DLD1 (cell line): ENCODE measurements around the gene KANK4.

Experiments
- in situ Hi-C: cut with HindIII; loops from 2 replicates; pipeline ENCODE4 v1.10.0; 2017; ENCODE audit warnings: low sequenced_read_pairs

KANK4 gene

DNA sequence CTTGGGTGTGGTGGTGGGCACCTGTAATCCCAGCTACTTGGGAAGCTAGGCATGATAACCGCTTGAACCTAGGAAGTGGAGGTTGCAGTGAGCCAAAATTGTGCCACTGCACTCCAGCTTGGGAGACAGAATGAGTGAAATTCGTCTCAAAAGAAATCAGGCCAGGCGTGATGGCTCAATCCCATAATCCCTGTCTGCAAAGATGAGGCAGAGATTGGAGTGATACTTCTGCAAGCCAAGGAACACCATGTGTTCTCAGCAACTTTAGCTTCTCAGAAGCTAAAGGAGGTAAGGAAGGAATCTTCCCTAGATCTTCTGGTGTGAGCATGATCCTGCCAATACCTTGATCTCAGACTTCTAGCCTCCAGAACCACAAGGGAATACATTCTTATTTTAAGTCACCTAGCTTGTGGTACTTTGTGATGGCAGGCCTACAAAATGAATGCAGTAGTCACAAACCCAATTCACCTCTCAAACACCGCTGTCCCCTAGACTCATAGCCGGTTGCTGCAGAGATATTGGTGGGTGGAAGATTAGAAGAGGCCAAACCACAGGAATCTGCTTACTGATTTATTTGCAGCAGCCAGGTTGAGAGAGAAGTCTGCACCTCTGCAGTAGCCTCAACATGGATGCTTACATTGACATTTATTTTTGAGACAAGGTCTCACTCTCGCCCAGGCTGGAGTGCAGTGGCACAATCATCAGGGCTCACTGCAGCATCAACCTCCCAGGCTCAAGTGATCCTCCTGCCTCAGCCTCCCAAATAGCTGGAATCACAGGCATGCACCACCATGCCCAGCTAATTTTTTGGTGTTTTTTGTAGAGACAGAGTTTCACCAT lies 105.9 kb downstream of the KANK4 start:
- in situ Hi-C loops: no loop called here

DNA sequence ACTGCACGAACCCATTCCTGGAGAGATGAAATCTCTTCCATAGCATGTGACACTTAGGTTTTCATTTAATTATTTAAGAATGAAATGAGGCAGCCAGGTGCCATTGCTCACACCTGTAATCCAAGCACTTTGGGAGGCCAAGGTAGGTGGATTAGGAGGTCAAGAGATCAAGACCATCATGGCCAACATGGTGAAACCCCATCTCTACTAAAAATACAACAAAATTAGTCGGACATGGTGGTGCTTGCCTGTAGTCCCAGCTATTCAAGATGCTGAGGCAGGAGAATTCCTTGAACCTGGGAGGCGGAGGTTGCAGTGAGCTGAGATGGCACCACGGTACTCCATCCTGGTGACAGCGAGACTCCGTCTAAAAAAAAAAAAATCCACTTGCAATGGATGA lies 106.8 kb downstream of the KANK4 start:
- in situ Hi-C loops: no loop called here

DNA sequence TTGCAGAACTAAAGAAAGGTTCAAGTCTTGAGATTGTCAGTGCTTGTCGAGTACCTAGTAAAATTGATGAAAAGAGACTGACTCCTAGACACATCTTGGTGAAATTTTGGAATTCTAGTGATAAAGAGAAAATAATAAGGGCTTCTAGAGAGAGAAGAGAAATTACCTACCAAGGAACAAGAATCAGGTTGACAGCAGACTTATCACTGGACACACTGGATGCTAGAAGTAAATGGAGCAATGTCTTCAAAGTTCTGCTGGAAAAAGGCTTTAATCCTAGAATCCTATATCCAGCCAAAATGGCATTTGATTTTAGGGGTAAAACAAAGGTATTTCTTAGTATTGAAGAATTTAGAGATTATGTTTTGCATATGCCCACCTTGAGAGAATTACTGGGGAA lies 108.3 kb downstream of the KANK4 start:
- in situ Hi-C loops: no loop called here

DNA sequence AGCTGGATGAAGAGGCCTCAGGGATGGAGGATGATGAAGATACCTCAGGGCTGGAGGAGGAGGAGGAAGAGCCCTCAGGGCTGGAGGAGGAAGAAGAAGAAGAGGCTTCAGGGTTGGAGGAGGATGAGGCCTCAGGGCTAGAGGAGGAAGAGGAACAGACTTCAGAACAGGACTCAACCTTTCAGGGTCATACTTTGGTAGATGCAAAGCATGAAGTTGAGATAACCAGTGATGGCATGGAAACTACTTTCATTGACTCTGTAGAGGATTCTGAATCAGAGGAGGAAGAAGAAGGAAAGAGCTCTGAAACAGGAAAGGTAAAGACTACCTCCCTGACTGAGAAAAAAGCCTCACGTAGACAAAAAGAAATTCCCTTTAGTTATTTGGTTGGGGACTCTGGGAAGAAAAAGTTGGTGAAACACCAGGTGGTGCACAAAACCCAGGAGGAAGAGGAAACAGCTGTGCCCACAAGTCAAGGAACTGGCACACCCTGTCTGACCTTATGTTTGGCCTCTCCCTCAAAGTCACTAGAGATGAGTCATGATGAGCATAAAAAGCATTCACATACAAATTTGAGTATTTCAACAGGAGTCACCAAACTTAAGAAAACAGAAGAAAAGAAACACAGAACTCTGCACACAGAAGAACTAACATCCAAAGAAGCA lies 109.2 kb downstream of the KANK4 start:
- in situ Hi-C loops: no loop called here

DNA sequence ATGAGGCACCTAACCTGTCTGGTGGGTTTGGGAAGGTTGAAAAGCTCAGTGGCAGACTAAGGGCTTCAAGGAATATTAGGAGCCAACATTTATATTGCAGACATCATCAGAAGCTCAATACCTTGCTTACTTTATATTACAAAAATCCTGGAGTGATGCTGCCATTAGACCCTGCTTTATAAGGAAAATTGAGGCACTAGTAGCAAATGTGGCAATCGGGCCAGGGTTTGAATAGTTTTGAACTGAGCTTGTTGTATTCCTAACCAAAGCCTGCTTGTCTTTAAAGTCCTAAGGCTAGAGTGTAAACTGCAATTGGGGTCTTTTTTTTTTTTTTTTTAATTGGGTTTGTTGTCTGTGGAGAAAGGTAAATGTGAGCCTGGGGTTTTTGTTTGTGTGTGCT lies 110.3 kb downstream of the KANK4 start:
- in situ Hi-C loops: no loop called here

DNA sequence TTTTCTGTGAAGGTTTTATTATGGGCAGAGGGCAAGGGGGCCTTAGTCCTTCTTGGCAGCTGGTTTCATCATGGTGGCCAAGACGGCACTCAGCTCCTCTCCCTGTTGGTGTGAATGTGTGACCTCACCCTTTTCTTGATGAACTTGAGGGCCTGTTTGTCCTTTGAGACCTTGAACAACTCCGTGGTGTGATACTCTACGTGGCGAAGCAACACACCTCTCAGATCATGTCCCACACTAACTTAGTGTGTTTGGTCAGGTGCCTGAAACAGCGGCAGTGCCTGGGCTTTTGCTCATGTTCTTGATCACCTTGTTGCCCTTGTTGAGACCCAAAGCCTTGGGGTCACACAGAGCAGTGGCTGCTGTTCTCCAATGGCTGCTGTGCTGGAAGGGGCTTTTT lies 111.1 kb downstream of the KANK4 start:
- in situ Hi-C loops: no loop called here

DNA sequence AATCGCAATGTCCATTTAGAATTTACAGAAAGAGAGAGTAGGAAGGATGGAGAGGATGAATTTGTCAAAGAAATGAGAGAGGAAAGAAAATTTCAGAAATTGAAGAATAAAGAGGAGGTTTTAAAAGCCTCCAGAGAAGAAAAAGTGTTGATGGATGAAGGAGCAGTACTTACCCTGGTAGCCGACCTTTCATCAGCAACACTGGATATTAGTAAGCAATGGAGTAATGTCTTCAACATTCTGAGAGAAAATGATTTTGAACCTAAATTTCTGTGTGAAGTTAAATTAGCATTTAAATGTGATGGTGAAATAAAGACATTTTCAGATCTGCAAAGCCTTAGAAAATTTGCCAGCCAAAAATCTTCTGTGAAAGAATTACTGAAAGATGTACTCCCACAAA lies 112.0 kb downstream of the KANK4 start:
- in situ Hi-C loops: no loop called here

DNA sequence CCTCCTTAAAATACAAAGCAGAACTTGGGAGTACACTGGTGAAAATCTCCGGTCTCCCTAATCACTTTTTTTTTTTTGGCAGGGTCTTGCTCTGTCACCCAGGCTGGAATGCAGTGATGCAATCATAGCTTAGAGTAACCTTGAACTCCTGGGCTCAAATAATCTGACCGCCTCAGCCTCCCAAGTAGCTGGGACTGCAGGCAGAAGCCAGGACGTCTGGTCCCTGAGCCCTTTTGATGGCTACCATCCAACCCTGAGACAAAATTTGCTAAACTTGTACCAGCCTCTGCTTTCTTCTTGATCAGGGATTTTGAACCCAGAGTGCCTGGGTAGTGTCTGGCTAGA lies 120.5 kb downstream of the KANK4 start:
- in situ Hi-C loops: no loop called here

DNA sequence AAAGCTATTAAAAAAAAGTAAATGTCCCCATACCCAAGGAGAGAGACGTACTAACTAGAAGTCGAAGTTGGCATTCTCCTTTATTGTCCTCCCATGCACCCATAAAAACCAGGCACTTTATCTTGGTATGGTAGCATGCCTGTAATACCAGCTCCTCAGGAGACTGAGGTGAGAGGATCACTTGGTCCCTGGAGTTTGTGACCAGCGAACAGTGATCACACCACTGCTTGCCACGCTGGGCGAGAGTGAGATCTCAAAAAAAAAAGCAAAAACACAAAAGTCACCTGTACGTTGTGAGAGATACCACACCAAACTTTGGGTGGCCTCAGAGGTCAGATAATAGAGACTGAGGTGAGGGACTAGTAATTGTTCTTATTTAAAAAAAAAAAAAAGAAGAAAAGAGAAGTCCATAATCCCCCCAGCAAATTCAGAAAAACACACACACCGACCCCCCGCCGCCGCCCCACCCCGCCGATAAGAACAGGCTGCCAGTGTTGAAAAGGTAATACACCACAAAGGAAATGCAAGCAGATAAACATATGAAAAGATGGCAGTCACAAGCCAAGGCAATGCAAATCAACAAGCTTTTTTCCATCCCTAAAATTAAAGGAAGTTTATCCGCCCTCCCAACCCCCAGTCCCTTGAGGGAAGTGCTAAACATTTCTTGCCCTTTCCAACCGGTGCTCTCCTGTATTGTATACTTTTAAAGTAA lies 121.0 kb downstream of the KANK4 start:
- in situ Hi-C loops: no loop called here

DNA sequence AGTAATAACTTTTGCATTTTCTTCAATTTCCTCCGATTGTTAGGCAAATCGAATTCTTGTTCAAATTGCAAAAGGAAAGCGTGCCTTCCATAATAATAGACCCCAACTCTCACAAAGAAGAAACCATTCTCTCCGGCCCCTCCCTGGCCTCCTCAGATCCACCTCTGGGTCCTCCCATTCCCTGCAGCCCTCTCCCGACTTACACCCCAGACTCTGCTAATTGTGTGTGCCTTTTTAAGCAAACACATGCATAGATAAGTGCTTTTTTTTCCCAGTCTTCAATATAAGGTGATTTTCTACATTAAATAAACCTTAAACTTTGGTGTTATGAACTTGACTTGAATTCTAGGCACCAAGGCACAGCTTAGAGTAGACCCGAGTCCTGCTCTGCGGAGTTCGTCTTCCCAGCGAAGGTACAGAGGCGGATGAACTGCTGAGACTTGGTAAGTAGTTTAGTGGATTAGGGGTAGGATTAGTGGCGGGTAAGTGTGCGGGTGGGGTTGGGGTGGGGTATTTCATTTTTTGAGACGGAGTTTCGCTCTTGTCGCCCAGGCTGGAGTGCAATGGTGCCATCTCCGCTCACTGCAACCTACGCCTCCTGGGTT lies 123.0 kb downstream of the KANK4 start:
- in situ Hi-C loops: no loop called here

DNA sequence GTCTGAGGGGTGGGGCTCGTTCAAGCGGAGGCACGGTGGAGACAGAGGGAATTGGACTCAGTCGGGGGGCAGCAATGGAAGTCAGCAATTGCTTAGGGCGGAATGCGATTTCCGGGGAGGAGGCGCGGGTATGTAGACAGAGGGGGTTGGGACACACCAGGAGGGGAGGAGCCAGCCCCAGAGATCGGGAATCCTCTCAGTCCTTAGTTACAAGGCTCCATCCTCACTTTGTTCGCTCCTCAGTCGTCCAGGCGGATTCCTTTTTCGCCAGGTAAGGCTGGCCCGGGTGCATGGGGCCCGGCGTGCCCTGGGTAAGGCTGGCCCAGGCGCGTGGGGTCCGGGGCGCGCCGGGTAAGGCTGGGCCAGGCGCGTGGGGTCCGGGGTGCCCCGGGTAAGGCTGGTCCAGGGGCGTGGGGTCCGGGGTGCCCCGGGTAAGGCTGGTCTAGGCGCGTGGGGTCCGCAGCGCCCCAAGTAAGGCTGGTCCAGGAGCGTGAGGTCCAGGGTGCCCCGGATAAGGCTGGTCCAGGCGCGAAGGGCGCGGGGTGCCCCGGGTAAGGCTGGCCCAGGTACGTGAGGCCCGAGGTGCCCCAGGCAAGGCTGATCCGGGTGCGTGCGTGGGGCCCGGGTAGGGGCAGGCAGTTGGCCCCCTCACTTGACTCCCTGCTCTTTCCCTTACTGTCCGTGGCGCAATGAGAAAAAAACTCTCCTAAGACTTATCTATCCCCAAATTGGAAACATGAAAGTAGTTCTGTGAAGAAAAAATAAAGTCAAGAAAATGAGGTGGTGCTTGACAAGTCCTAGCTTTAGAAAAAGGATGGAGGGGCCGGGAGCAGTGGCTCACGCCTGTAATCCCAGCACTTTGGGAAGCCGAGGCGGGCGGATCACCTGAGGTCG lies 124.3 kb downstream of the KANK4 start, which contains the start of gene L1TD1:
Gene L1TD1, plus strand, starts transcription at position 199 of the 894 bp plus-strand sequence. CDS start 11,780 bp downstream, outside the sequence.
- in situ Hi-C loops: no loop called here

DNA sequence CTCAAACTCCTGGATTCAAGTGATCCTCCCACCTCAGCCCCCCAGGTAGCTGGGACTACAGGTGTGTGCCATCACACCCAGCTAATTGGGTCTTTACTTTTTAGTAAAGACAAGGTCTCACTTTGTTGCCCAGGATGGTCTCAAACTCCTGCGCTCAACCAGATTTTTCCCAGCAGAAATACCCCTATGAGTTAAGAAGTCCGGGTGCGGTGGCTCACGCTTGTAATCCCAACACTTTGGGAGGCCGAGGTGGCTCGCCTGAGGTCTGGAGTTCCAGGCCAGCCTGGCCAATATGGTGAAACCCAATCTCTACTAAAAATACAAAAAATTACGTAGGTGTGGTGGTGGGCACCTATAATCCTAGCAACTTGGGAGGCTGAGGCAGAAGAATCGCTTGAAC lies 131.1 kb downstream of the KANK4 start:
- in situ Hi-C loops: no loop called here

DNA sequence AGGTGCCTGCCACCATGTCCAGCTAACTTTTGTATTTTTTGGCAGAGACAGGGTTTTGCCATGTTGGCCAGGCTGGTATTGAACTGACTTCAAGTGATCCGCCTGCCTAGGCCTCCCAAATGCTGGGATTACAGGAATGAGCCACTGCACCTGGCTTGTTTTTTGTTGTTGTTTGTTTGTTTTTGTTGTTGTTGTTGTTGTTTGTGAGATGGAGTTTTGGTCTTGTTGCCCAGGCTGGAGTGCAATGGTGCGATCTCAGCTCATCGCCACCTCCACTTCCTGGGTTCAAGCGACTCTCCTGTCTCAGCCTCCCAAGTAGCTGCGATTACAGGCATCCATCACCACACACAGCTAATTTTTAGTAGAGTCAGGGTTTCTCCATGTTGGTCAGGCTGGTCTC lies 131.7 kb downstream of the KANK4 start:
- in situ Hi-C loops: no loop called here
